HG02852 (cell line): Measurements from ENCODE around the gene ADRA2B.
"Not testable (repeated sequence)": the region's sequence is repeated elsewhere in the genome, so short reads cannot be mapped to it uniquely, and the experiment has no call there.

ENCODE experiments used
- ATAC-seq: cut with Tn5 transposase; IDR thresholded peaks from one replicate; pipeline ENCODE4 v1.9.1; 2021; ENCODE audit warnings: mild to moderate bottlenecking, moderate library complexity; ENCODE audit not compliant: unreplicated experiment

Gene ADRA2B

GRCh38 chr2:96116424-96116878, at the start of gene ADRA2B:
Gene ADRA2B (minus strand): TSS chr2:96116571. CDS start chr2:96116149, 422 bp downstream.
- peak; percentile 49 for ATAC-seq

DNA sequence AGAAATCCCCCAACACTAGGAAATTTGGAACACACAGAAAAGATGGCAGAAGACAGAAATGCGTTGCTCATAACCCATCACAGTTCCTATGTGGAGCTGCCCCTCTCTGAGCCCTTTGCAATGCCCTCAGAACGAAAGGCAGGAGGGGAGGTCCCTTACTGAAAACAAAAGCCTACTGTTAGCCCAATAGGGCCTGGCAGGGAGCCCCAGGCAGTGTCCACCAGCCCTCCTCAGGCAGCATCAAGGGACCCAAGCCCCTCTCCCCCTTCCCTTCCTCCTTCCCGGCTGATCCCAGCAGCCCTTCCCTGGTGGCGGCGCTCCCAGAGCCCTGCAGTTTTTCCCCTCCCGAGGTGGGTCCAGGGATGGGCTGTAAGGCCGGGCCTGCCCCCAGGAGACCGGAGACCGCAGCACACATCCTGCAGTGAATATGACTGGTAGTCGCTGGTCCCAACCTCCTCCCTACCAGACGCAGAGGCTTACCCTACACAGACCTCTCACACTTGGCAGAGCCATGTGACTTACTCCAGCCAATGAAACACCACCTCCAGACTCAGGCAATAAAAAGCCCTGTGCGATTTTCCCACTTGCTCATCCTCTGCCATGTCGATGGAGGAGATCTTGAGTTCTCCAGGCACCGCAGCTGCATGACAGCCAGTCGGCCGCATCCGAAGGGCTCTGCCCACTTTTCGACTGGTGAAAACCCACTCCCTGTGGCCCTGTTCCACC, 48.3 kb upstream of the ADRA2B start:
- ATAC-seq: peak; percentile 65

DNA sequence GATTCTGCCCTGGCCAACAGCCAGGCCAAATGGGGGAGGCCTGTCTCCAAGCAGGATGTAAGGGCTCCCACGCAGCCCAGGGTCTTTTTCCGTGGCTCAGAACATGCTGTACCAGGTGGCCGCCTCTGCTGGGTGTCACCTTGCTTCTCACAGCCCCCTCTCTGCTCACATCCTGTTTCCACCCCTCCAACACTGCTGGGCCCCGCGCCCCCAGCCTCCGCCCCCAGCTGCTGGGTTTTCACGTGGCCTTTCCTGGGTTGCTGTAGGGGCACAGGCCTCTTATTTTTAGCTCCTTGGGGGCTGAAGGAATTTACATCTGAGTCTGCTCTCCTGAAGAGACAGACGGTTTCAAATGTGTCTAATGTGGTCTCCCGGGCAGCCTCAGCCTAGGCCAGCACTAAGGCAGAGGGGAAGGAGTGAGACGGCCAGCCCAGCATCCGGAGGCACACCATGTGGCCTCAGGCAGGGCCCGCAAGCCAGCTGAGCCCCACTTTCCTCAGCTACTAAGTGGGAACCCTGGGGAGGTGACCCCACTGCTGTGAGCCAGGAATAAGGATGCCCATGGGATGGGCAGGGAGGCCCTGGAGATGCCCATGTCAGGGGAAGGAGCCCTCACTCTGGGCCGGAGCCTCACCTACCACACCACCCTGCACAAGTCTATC, 47.5 kb upstream of the ADRA2B start:
- ATAC-seq: peak; percentile 62

- ATAC-seq: peak; percentile 4
These were observed 47.0 kb upstream of the ADRA2B start for GRCh38 chr2:96163415-96163767.

- no peak for ATAC-seq
These were observed 45.5 kb upstream of the ADRA2B start for GRCh38 chr2:96161898-96162297.

DNA sequence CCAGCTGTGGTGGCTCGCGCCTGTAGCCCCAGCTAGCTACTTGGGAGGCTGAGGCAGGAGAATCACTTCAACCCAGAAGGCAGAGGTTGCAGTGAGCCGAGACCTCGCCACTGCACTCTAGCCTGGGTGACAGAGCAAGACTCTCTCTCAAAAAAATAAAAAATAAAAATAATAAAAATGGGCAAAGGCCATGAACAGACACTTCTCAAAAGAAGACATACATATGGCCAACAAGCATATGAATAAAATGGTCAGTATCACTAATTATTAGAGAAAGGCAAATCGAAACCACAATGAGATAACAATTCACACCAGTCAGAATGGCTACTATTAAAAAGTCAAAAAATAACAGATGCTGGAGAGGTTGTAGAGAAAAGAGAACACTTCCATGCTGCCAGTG, 44.0 kb upstream of the ADRA2B start:
- ATAC-seq: not testable (repeated sequence)

DNA sequence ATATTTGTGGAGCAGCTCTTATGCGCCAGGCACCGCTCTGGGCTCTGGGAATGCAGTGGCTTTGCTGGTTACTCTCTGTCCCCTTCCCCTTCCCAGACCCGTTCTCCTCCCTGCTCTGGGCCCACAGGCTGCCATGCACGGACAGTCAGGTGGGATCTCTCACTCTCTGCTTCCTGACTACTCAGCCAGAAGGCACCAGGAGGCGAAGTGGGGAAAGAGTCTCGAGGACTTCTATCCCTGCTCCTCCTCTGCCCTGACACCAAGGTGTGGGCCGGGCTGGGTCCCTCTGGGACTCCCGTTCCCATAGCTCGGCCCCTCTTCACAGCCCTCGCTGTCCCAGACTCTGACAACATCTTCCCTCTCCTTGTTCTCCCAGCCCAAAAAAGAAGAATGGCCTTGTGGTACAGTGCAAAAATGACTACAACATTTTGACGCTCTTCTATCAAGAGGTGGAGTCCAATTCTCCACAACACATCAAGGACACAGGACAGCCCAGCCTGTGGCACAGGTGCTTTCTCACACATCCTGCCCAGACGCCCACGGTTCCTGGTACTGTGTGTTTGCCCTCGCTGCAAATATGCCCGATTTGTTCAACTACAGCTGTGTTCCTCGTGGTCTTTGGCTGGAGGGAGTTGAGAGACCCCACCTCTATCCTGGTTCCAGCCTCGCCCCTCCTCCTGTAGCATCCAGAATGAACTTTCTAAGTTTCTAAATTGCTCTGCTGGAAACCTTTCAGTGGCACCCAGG, 42.9 kb upstream of the ADRA2B start:
- ATAC-seq: no peak

- ATAC-seq: no peak
These were observed 42.2 kb upstream of the ADRA2B start for GRCh38 chr2:96158554-96158940.

GRCh38 chr2:96157649-96158553, 41.5 kb upstream of the ADRA2B start:
- ATAC-seq: peak; percentile 74

DNA sequence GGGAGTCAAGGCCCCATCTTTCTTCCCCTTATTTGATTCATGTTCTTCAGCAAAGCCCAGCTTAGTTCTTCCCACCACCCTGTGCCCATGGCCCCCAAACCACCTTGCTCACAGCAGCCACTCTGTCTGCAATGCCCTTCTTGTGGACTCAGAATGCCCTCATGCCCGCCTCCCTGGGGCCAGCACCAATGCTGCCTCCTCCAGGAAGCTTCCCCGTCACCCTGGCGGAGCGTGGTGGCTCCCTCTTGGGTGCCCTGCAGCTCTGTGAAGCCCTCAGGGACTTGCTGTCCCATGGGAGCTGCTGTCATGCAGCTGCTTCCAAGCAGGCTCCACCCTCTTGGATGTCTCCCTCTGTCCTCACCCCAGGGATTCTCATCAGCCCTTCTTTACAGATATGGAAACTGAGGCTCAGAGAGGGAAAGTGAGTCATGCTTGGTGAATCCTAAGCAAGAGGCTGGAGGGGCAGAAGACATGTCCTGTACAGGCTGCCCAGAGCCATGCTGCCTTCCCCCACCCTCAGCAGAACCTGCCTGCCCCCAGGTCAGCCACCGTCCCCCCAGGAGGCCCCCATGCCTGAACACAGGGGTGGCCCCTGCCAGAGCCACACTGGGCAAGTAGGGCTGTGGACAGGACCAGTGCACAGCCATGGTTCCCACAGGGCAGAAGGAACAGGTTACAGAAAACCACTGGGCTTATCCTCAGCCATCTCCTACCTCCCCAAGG, 40.7 kb upstream of the ADRA2B start:
- peak; percentile 20 for ATAC-seq

DNA sequence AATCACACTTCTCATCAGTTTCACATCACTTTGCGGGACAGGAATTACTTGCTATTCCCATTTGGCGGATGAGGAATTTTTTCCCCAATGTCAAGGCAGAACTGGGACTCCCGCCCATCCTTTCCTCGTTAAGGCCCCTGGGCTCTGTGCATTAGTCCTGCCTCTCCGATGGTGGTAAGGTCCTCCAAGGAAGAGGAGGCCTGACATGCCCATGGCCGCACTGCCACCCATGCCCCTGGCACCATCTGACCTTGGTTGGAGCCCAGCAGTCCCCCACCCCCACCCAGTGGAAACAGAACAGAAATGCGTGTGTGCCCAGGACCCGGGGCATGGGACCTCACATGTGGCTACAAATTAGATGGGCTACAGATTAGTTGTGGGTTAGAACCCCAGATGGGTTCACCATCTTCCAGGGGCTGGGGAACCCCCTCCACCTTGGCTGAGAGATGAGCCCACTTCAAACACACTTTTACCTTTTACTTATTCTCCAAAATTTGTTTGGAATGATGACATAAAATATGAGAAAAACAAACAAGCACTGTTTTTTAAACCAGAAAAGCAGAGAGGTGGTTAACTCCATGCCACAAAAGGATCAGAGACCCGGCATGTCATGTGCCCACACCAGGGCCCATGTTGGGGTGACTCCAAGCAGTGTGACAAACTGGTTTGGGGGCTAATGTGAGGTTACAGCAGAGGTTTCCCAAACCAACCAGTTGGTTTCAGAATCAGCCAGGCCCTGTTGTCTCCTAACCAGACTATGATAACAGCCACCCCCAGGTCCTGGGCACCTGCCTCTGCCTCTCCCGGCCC, 39.8 kb upstream of the ADRA2B start:
- ATAC-seq: no peak

DNA sequence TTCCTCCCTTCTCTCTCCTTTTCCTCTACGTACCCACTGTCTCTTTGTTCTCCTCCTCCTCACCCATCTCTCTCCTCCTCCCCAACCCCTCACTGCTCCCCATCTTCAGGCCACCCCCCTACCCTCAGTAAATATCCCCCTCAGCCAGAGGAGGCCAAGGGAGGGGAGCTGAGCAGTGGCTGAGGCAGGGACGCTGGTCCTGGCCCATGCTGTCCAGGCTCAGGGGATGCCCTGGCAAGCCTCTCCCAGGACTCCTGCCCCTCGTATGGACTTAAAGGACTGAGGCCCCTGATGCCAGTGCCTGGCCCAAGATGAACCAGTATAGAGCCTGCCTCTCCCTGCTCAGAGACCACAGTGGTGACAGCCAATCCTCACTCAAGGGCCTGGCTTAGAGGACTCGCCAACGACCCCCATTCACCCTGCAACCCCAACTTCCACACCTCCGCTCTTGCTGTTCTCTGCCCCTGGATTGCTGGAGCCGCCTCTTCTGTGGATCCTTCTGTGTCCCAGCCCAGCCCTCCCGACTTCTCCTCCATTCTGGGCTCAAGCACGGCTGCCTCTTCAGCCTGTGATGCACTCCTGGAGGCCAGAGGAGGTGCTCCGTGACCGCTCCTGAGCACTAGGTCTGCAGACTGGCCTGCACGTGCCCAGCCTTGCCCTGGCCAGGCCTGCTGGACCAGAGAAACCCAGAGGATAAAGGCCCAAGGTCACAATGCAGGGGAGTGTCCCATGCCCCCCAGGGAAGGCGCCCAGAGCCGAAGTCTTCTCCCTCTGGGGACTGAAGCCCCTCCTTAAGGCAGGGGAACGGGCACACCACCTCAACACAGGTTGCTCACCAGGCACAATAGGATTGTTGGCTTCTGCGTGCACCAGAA, 38.4 kb upstream of the ADRA2B start:
- no peak for ATAC-seq

- no peak for ATAC-seq
These were observed 37.6 kb upstream of the ADRA2B start for GRCh38 chr2:96153991-96154431.

DNA sequence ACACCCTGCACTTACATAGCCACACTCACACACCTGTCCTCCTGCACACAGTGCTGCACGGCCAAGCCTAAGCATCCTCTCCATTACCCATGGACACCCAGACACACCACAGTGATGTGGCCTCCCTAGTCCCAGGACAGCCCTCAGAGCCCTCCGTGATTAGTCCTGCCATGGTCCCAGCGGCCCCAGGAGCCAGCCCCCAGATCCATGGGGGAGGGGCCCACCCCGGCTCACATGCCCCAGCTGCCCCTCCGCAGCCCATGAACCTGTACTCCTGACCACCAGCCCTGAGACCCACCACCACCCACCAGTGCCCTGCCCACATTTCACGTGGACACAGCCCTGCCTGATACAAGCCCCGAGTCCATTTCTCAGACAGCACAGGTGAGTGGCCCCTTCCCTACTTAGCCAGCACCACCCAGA, 36.9 kb upstream of the ADRA2B start:
- ATAC-seq: no peak

- no peak for ATAC-seq
These were observed 36.2 kb upstream of the ADRA2B start for GRCh38 chr2:96152304-96153161.

DNA sequence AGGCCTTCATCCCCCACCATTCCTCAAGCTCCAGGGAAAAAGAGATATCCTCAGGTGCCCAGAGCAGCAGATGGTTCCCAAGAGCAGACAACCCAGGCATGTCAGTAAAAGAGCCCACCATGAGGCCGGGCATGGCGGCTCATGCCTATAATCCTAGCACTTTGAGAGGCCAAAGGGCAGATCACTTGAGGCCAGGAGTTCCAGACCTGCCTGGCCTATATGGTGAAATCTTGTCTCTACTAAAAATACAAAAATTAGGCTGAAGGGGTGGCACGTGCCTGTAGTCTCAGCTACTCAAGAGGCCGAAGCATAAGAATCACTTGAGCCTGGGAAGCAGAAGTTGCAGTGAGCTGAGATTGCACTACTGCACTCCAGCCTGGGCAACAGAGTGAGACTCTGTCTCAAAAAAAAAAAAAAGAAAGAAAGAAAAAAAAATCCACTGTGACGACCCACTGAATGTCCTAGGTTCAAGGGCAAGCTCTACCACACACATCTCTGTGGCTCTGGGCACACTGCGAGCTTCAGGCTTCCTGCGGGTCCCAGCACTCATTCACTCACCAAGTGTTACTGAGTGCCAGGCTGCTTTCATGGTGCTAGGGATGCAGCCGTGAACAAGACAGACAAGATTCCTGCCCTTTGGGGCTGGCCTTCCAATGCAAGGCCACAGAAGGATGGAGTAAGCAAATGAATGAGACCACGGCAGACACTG, 35.4 kb upstream of the ADRA2B start:
- ATAC-seq: no peak
